Measurements from ENCODE around the gene PHF21B.

DNA sequence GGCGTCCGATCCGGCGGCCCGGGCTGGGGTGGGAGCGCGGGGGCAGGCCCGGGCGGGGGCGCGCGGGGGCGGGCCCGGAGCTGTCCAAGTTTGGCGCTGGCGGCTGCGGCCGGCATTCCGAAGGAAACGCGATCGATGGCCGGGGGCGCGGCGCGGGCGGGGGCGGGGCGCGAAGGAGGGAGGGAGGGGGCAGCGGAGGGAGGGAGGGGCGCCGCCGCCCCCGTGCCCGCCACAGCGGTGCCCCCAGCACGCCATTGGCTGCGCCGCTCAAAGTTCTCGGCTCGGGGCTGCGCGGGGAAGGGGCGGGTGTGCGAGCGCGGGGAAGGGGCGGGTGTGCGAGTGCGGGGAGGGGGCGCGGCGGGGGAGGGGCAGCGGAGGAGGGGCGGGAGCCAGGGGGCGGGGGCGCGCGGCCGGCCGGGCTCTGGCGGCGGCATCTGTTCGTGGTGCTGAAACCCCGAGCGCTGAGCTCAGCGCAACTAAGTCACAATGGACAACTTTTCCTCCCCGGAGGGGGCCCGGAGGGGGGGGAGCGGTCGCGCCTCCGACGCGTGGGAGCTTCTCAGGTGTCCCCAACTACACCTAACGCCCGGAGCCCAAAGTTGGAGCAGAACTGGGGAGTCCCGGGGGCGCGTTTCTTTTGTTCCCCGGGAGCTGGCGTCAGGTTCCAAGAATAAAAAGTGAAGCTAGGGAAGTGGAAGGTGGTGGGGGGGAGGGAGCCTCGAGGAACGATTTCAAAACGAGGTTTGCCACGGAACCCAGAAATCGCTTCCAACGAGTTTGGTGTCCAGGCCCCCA lies 2.2 kb downstream of the PHF21B start:
- TF ChIP-seq SUZ12 (IDR thresholded peaks at IDR 0.05) (no peak), FOXA1 (IDR thresholded peaks at IDR 0.05) (no peak), SP1 (IDR thresholded peaks at IDR 0.05) (no peak), BHLHE40 (IDR thresholded peaks at IDR 0.05; ENCODE audit: borderline replicate concordance) (no peak), ELF4 (IDR thresholded peaks at IDR 0.05) (no peak), FOXK2 (IDR thresholded peaks at IDR 0.05) (no peak), FOXM1 (IDR thresholded peaks at IDR 0.05; ENCODE audit: borderline replicate concordance) (peak; percentile 65; the same call in 1 of the 2 replicates), LEF1 (IDR thresholded peaks at IDR 0.05; ENCODE audit: borderline replicate concordance) (no peak), TARDBP (IDR thresholded peaks at IDR 0.05) (no peak), ARNT (IDR thresholded peaks at IDR 0.05) (no peak), HDGF (IDR thresholded peaks at IDR 0.05; ENCODE audit: borderline replicate concordance) (no peak), ZNF384 (IDR thresholded peaks at IDR 0.05) (no peak), L3MBTL2 (conservative IDR thresholded peaks at IDR 0.05) (no peak)
- TF ChIP-seq, protein P1, sequence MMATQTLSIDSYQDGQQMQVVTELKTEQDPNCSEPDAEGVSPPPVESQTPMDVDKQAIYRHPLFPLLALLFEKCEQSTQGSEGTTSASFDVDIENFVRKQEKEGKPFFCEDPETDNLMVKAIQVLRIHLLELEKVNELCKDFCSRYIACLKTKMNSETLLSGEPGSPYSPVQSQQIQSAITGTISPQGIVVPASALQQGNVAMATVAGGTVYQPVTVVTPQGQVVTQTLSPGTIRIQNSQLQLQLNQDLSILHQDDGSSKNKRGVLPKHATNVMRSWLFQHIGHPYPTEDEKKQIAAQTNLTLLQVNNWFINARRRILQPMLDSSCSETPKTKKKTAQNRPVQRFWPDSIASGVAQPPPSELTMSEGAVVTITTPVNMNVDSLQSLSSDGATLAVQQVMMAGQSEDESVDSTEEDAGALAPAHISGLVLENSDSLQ (IDR thresholded peaks at IDR 0.05): no peak

Measured in HEK293T (cell line).